Astrocyte (in vitro differentiated cells and primary cell): ENCODE results near the gene SLC19A1.

ENCODE experiments used
- EZH2 ChIP-seq: IDR thresholded peaks from 2 replicates; pipeline ENCODE4 v1.6.1; 2012; ENCODE audit warnings: mild to moderate bottlenecking, low read length, inconsistent platforms; ENCODE audit not compliant: insufficient read depth
- TF ChIP-seq, protein P1 (sequence below): IDR thresholded peaks from 2 replicates; pipeline ENCODE4 v1.5.1; 2011; ENCODE audit warnings: low read depth, mild to moderate bottlenecking, inconsistent platforms, low read length, moderate library complexity; ENCODE audit not compliant: insufficient read depth

DNA sequence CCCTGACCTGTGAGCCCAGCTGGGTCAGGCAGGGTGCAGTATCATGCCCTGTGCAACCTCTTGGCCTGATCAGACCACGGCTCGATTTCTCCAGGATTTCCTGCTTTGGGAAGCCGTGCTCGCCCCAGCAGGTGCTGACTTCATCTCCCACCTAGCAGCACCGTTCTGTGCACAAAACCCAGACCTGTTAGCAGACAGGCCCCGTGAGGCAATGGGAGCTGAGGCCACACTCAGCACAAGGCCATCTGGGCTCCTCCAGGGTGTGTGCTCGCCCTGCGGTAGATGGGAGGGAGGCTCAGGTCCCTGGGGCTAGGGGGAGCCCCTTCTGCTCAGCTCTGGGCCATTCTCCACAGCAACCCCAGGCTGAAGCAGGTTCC lies 29.6 kb downstream of the SLC19A1 start:
- TF ChIP-seq, protein P1, sequence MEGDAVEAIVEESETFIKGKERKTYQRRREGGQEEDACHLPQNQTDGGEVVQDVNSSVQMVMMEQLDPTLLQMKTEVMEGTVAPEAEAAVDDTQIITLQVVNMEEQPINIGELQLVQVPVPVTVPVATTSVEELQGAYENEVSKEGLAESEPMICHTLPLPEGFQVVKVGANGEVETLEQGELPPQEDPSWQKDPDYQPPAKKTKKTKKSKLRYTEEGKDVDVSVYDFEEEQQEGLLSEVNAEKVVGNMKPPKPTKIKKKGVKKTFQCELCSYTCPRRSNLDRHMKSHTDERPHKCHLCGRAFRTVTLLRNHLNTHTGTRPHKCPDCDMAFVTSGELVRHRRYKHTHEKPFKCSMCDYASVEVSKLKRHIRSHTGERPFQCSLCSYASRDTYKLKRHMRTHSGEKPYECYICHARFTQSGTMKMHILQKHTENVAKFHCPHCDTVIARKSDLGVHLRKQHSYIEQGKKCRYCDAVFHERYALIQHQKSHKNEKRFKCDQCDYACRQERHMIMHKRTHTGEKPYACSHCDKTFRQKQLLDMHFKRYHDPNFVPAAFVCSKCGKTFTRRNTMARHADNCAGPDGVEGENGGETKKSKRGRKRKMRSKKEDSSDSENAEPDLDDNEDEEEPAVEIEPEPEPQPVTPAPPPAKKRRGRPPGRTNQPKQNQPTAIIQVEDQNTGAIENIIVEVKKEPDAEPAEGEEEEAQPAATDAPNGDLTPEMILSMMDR: no peak
- no peak for TF ChIP-seq EZH2
